Measurements from ENCODE around the gene OR2F1.
"Not testable (repeated sequence)": the region's sequence is repeated elsewhere in the genome, so short reads cannot be mapped to it uniquely, and the experiment has no call there.

The OR2F1 gene

GRCh38 chr7:144006029-144006691 lies 51.5 kb downstream of the OR2F1 start:
- no peak for DNase-seq (ENCODE audit: low read depth in 1 of 2, low spot score in 1 of 2)

DNA sequence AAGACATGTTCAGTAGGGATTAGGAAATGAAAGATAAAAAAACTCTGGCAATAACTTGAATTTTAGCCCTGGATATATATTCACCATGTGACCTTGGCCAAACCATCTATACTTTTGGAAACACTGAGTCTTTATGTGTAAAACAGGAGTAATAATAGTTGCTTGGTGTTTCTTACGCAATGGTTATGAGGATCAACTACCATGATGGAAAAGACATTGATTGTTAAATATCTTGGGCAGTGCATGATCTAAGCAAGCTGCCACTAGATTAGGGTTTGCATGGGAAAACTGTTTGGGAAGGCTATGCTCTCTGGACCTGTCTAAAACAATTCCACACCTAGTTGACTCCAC lies 52.0 kb downstream of the OR2F1 start:
- DNase-seq (ENCODE audit: low read depth in 1 of 2, low spot score in 1 of 2), result no peak

DNA sequence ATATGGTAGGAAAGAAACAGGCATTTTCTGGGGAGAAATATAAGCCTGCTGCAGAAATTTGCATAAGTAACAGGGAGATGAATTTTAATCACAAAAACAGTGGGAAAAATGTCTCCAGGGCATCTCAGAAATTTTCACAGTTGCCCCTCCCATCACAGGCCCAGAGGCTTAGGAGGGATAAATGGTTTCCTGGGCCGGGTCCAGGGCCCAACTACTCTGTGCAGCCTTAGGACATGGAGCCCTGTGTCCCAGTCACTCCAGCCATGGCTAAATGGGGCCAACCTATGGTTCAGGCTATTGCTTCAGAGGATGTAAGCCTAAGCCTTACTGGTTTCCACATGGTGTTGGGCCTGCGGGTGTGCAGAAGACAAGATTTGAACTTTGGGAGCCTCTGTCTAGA lies 54.7 kb downstream of the OR2F1 start:
- DNase-seq (ENCODE audit: low read depth in 1 of 2, low spot score in 1 of 2), result no peak

DNA sequence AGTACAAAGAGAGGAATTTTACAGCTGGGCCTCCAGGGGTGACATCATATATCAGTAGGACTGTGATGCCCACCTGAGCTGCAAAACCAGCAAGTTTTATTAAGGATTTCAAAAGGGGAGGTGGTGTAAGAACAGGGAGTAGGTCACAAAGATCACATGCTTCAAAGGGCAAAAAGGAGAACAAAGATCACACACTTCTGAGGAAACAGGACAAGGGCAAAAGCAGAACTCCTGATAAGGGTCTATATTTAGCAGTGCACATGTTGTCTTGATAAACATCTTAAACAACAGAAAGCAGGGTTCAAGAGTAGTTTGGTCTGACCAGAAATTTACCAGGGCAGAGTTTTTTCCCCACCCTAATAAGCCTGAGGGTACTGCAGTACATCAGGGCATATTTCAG lies 55.4 kb downstream of the OR2F1 start:
- DNase-seq (ENCODE audit: low read depth in 1 of 2, low spot score in 1 of 2), result not testable (repeated sequence)

DNA sequence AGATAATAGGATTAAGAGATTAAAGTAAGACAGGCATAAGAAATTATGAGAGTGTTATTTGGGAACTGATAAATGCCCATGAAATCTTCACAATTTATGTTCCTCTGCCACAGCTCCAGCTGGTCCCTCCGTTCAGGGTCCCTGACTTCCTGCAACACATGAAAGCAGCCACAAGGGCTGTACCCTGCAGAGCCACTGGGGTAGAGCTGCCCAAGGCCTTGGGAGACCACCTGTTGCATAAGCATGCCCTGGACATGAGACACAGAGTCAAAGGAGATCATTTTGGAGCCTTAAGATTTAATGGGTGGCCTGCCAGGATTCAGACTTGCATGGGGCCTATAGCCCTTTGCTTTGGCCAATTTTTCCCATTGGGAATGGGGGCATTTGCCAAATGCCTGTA lies 56.2 kb downstream of the OR2F1 start:
- not testable (repeated sequence) for DNase-seq (ENCODE audit: low read depth in 1 of 2, low spot score in 1 of 2)

DNA sequence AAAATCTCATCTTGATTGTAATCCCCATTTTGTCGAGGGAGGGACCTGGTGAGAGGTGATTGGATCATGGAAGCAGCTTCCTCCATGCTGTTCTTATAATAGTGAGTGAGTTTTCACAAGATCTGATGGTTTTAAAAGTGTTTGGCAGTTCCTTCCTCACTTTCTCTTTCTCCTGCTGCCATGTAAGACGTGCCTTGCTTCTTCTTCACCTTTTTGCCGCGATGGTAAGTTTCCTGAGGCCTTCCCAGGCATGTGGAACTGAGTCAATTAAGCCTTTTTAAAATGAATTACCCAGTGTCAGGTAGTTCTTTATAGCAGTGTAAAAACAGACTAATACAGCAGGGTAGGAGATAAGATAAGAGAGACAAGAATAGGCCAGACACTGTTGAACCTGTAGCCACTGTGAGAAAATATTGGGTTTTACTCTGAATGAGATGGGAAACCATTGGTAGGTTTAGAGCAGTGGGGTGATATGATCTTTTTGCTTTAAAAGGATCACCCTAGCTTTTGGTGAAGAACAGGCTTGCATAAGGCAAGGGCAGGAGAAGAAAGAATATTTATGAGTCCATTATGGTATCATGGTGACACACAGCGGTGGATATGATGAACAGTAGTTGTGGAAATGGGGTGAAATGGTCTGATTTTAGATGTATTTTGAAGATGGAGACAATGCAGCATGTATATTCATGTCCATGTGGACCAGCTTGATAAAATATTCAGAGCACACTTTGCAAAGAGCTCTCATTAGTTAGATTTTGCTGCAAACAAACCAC lies 57.0 kb downstream of the OR2F1 start:
- no peak for DNase-seq (ENCODE audit: low read depth in 1 of 2, low spot score in 1 of 2)
